Keratinocyte (primary cell): ENCODE data around the gene MAP9. TPM values are rescaled to one million over a fixed set of nuclear protein-coding genes. Genes with fewer than 3 reads are reported as not detected.

Experiments
- DNase-seq: peaks from one replicate; pipeline ENCODE4 v3.0.0-alpha.2; 2011; ENCODE audit warnings: low read depth, missing footprints, low spot score
- FAIRE-seq: peaks from 2 replicates; lab custom pipeline; 2011; peaks lifted over from hg19 to GRCh38; lab: Jason Lieb, UNC
- H2AFZ ChIP-seq: 2 replicates; pipeline ENCODE4 v1.6.0; 2012; ENCODE audit warnings: low read length, control low read depth, inconsistent platforms; ENCODE audit not compliant: control insufficient read depth
- H3K27ac ChIP-seq: 2 replicates; pipeline ENCODE4 v1.5.1; 2011; ENCODE audit warnings: low read length; ENCODE audit not compliant: control insufficient read depth, insufficient read depth
- H3K27me3 ChIP-seq: 3 replicates; pipeline ENCODE4 v1.6.0; 2011; ENCODE audit warnings: low read length; ENCODE audit not compliant: control insufficient read depth, insufficient read depth; ENCODE audit errors: extremely low read depth
- H3K36me3 ChIP-seq, 2 experiments: 2 replicates in 1 of 2; 3 replicates in 1 of 2; pipeline ENCODE4 v1.5.1; 2011; ENCODE audit warnings: low read length in 2 of 2, mild to moderate bottlenecking in 1 of 2; ENCODE audit not compliant: control insufficient read depth in 2 of 2, insufficient read depth in 2 of 2; ENCODE audit errors: extremely low read depth in 1 of 2
- H3K4me1 ChIP-seq: 3 replicates; pipeline ENCODE4 v1.5.1; 2011; ENCODE audit warnings: low read length; ENCODE audit not compliant: control insufficient read depth, insufficient read depth; ENCODE audit errors: extremely low read depth
- H3K4me2 ChIP-seq: 3 replicates; pipeline ENCODE4 v1.6.0; 2011; ENCODE audit warnings: low read depth, low read length; ENCODE audit not compliant: control insufficient read depth, insufficient read depth; ENCODE audit errors: extremely low read depth
- H3K4me3 ChIP-seq, 3 experiments: fragments of 200-600 bp in 1 of 3; sonication (generic) in 1 of 3; 2 replicates in 2 of 3; 3 replicates in 1 of 3; pipeline ENCODE4 v1.5.1; 2011 to 2016; ENCODE audit warnings: low read length in 3 of 3, mild to moderate bottlenecking in 3 of 3, control low read depth in 2 of 3, inconsistent platforms in 1 of 3, low read depth in 1 of 3, mixed read lengths in 1 of 3, mixed run types in 1 of 3, moderate library complexity in 1 of 3; ENCODE audit not compliant: control insufficient read depth in 2 of 3, insufficient read depth in 2 of 3; ENCODE audit errors: extremely low read depth in 1 of 3
- H3K79me2 ChIP-seq: 2 replicates; pipeline ENCODE4 v1.6.0; 2012; ENCODE audit warnings: low read length; ENCODE audit not compliant: control insufficient read depth, insufficient read depth
- H3K9ac ChIP-seq: 3 replicates; pipeline ENCODE4 v1.6.0; 2011; ENCODE audit warnings: low read length; ENCODE audit not compliant: control insufficient read depth, insufficient read depth; ENCODE audit errors: extremely low read depth
- H3K9me1 ChIP-seq: 3 replicates; pipeline ENCODE4 v1.6.0; 2011; ENCODE audit warnings: low read length; ENCODE audit not compliant: control insufficient read depth, insufficient read depth; ENCODE audit errors: extremely low read depth
- H3K9me3 ChIP-seq: 2 replicates; pipeline ENCODE4 v1.5.1; 2012; ENCODE audit warnings: low read depth, low read length; ENCODE audit not compliant: control insufficient read depth
- H4K20me1 ChIP-seq: 3 replicates; pipeline ENCODE4 v1.6.0; 2011; ENCODE audit warnings: low read length; ENCODE audit not compliant: control insufficient read depth, insufficient read depth; ENCODE audit errors: extremely low read depth
- EZH2 ChIP-seq: IDR thresholded peaks from one replicate; pipeline ENCODE4 v1.6.1; 2012; ENCODE audit warnings: inconsistent platforms, mild to moderate bottlenecking, low read length, moderate library complexity
- dilution Hi-C: fragments of 300-500 bp; cut with MboI; formaldehyde crosslinking; loops from one replicate; pipeline ENCODE4 v1.7.0; 2020; ENCODE audit warnings: low sequenced_read_pairs; ENCODE audit not compliant: extremely low pct_ligation_motif_present
- polyA plus RNA-seq, 5 experiments: library from polyadenylated mRNA; depleted of rRNA in 3 of 5; stranded (reverse) in 3 of 5; stranded (forward) in 1 of 5; unstranded in 1 of 5; fragments of >200 nt; gene quantifications; 1 replicate in 1 of 5; 2 replicates in 3 of 5; 3 replicates in 1 of 5; pipeline versions ENCODE4 v1.2.1 to v1.2.3, GENCODE V29; 2011 to 2012; ENCODE audit warnings: missing spikeins in 2 of 5, low read depth in 1 of 5, low replicate concordance in 1 of 5
- TF ChIP-seq, protein P1 (sequence below), 3 experiments: IDR thresholded peaks in 1 of 3; conservative IDR thresholded peaks in 1 of 3; optimal IDR thresholded peaks in 1 of 3; 2 replicates in 2 of 3; 3 replicates in 1 of 3; pipeline versions ENCODE3 to v1.5.1; 2011; ENCODE audit warnings: low read length in 3 of 3, mild to moderate bottlenecking in 3 of 3, moderate library complexity in 2 of 3, control low read depth in 1 of 3, inconsistent platforms in 1 of 3; ENCODE audit not compliant: insufficient read depth in 2 of 3; ENCODE audit errors: extremely low read depth in 1 of 3

The MAP9 gene
- polyA plus RNA-seq, 1 donor (not counting 4 experiments of a cell fraction or from before 2014, with no cell fraction given) = 7.4 TPM

DNA sequence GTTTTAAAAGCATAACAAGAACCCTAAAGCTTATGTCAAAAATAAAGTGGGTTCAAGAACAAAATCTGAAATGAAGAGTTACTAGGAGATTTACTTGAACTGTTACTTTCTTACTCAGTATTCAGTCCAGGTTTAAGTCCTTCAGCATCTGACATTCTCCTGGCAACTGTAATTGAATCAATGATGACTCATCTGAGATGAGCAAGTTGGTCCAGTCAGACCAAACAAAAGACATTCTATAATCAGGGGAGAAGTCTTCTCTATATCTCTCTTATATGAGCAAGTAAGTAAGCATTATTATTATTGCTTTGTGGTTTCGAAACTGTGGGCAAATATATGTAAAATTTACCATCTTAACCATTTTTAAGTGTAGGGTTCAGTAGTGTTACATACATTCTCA, 34.6 kb downstream of the MAP9 start:
- no peak overlapping the region for H3K4me2 ChIP-seq
- no peaks in the 10 kb centered on the region for H3K79me2 ChIP-seq
- H3K9me3 ChIP-seq = no peaks in the 10 kb centered on the region
- FAIRE-seq = peak; percentile 74
- no peak overlapping the region for H3K4me3 ChIP-seq
- TF ChIP-seq EZH2 = no peak
- TF ChIP-seq, protein P1, sequence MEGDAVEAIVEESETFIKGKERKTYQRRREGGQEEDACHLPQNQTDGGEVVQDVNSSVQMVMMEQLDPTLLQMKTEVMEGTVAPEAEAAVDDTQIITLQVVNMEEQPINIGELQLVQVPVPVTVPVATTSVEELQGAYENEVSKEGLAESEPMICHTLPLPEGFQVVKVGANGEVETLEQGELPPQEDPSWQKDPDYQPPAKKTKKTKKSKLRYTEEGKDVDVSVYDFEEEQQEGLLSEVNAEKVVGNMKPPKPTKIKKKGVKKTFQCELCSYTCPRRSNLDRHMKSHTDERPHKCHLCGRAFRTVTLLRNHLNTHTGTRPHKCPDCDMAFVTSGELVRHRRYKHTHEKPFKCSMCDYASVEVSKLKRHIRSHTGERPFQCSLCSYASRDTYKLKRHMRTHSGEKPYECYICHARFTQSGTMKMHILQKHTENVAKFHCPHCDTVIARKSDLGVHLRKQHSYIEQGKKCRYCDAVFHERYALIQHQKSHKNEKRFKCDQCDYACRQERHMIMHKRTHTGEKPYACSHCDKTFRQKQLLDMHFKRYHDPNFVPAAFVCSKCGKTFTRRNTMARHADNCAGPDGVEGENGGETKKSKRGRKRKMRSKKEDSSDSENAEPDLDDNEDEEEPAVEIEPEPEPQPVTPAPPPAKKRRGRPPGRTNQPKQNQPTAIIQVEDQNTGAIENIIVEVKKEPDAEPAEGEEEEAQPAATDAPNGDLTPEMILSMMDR (optimal IDR thresholded peaks at IDR 0.05 in 1 of 3, IDR thresholded peaks at IDR 0.05 in 1 of 3, conservative IDR thresholded peaks at IDR 0.05 in 1 of 3; ENCODE audit: extremely low read depth in 1 of 3, insufficient read depth in 2 of 3, low read length in 3 of 3) = no peak
- H3K27me3 ChIP-seq = no peaks in the 10 kb centered on the region
- H3K9ac ChIP-seq = no peak overlapping the region
- H3K36me3 ChIP-seq = no peaks in the 10 kb centered on the region
- H2AFZ ChIP-seq = no peak overlapping the region
- no peak overlapping the region for H3K27ac ChIP-seq
- peak; percentile 11 for DNase-seq
- no peaks in the 10 kb centered on the region for H4K20me1 ChIP-seq
- H3K9me1 ChIP-seq = no peaks in the 10 kb centered on the region
- dilution Hi-C loops = no loop called here
- no peaks in the 10 kb centered on the region for H3K4me1 ChIP-seq

DNA sequence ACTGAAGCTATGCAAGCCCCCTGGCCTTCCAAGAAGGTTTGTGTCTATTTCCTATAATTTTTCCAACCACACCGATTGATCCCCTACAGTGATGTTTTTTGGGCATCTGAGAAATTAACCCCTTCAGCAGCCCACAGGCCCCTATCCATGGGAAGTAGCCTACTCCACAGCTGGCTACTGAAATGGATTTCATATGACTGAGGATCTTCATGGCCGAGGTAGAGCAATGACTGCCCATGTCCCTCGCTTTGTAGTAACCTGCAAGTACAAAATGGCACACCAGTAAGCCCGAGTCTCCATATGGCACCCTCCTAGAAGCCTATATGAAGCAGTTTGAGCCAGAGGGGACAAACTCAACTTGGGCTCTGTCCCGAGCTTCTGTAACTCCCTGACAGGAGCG, 36.8 kb downstream of the MAP9 start:
- DNase-seq = no peak
- no peak overlapping the region for H3K4me3 ChIP-seq
- H4K20me1 ChIP-seq = no peaks in the 10 kb centered on the region
- H3K36me3 ChIP-seq = no peaks in the 10 kb centered on the region
- no peak overlapping the region for H3K4me2 ChIP-seq
- no peaks in the 10 kb centered on the region for H3K9me1 ChIP-seq
- FAIRE-seq = no peak
- no peak for TF ChIP-seq EZH2
- TF ChIP-seq, protein P1 (optimal IDR thresholded peaks at IDR 0.05 in 1 of 3, IDR thresholded peaks at IDR 0.05 in 1 of 3, conservative IDR thresholded peaks at IDR 0.05 in 1 of 3; ENCODE audit: extremely low read depth in 1 of 3, insufficient read depth in 2 of 3, low read length in 3 of 3) = no peak
- no peak overlapping the region for H2AFZ ChIP-seq
- dilution Hi-C loops = no loop called here
- no peaks in the 10 kb centered on the region for H3K4me1 ChIP-seq
- no peaks in the 10 kb centered on the region for H3K27me3 ChIP-seq
- no peaks in the 10 kb centered on the region for H3K9me3 ChIP-seq
- H3K27ac ChIP-seq = no peak overlapping the region
- H3K79me2 ChIP-seq = no peaks in the 10 kb centered on the region
- H3K9ac ChIP-seq = no peak overlapping the region
